GM10266 (cell line): ENCODE results near the gene PCOLCE2.

Experiments
- DNase-seq: peaks from one replicate; pipeline ENCODE4 v3.0.0; 2012; ENCODE audit errors: extremely low spot score
- CTCF ChIP-seq: IDR thresholded peaks from 2 replicates; pipeline ENCODE4 v1.5.1; 2012; ENCODE audit warnings: mild to moderate bottlenecking, low read depth; ENCODE audit not compliant: control insufficient read depth, insufficient read depth; ENCODE audit errors: missing control alignments

PCOLCE2 gene

GRCh38 chr3:142898346-142899213, 9.7 kb upstream of the PCOLCE2 start:
- TF ChIP-seq CTCF, result no peak
- no peak for DNase-seq

GRCh38 chr3:142897807-142898206, 8.9 kb upstream of the PCOLCE2 start:
- TF ChIP-seq CTCF, result no peak
- no peak for DNase-seq

DNA sequence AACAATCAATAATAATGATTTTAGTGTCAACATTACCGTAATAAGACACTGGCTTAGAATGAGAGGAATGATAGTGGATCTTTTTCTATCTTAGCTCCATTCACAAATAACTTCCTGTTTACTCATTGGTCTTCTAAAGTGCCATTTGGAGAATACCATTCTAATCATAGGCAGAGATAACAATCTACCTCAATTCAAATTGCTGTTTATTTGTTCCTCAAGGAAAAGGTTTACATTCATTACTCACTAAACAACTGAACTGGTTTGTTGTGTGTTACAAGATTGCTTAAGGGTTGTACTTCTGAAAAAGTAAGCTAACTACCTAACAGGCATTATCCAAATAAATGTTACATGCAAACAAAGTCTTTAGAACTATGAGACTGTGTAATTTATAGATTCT, 8.1 kb upstream of the PCOLCE2 start:
- DNase-seq, result no peak
- no peak for TF ChIP-seq CTCF

GRCh38 chr3:142896201-142896755, 7.4 kb upstream of the PCOLCE2 start:
- TF ChIP-seq CTCF, result no peak

DNA sequence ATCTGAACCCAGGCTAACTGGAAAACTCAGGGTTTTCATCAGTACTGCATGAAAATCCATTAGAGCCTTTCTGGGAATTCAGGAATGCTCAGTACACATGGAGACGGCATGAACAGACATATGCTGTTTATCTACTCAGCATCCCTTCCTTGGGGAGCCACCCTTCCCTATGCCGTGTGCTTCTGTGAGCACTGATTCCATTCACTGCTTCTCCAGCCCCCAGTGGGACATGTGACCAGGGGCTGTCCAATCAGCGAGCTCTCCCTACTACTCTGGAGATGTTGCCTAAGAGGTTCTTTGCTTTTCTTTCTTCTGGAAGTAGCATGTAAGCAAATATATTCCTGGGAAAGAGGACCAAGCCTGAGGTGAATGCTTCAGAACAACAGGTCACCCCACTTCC, 5.6 kb upstream of the PCOLCE2 start:
- no peak for DNase-seq
- no peak for TF ChIP-seq CTCF

More at GRCh38 chr3:142896201-142896755, 7.4 kb upstream of the PCOLCE2 start:
- DNase-seq, result no peak

DNA sequence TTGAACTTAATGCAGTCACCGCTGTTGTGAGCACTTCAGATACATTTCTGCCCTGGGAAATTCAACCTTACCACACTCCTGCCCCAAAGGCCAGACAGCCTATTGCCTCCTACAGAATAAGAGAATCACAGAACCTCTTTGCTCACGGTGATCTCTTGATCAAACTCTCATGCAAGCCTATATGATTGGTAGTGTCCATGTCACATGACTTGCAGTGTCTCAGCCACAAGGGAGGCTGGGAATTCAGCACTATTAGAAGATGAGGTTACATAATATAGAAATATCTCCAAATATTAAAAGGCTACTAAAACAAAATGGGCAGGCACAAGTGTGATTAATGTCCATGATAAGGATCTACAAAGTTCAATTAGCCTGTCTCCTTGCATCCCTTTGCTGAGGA, 3.8 kb upstream of the PCOLCE2 start:
- TF ChIP-seq CTCF, result no peak

DNA sequence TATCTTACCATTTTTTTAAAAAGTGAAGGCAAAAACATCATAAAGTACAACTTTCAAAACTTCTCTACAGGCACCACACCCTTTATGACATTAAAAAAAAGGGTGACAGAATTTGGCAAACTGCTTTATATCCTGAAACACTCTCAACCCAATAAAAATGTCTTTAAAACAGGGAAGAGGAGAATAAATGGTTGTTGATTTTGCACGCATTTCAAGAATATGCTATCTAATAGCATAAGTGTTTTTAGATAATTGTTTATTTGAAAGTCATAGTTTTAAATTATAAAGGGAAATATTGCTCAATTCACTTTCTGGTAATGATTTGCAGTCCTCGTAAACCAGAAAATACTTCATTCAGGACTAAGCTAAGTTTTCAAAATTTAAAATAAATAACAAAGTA, 1.7 kb upstream of the PCOLCE2 start:
- no peak for DNase-seq
- no peak for TF ChIP-seq CTCF

More for the DNA sequence above, 3.8 kb upstream of the PCOLCE2 start:
- DNase-seq, result no peak
